ENCODE results near the gene KCNK2.

The KCNK2 gene

GRCh38 chr1:215113776-215114153 is 31.2 kb downstream of the KCNK2 start:
- TF ChIP-seq CTCF (IDR thresholded peaks at IDR 0.05; ENCODE audit: low read depth, low read length, poor library complexity, severe bottlenecking) (no peak), EZH2phosphoT487 (IDR thresholded peaks at IDR 0.05; ENCODE audit: borderline replicate concordance, low read length) (no peak)
- H3K79me2 ChIP-seq (ENCODE audit: control insufficient read depth, low read length) = no peaks in the 10 kb centered on the region
- no peak overlapping the region for H3K4me3 ChIP-seq (ENCODE audit: low read length)
- H3K9me3 ChIP-seq (ENCODE audit: control insufficient read depth, insufficient read depth, low read length) = no peaks in the 10 kb centered on the region
- no peaks in the 10 kb centered on the region for H4K20me1 ChIP-seq (ENCODE audit: control insufficient read depth, insufficient read depth, low read depth, low read length)
- no peaks in the 10 kb centered on the region for H3K4me1 ChIP-seq (ENCODE audit: control insufficient read depth, low read length)
- no peaks in the 10 kb centered on the region for H3K36me3 ChIP-seq (ENCODE audit: control insufficient read depth, low read length)
- no peaks in the 10 kb centered on the region for H3F3A ChIP-seq (ENCODE audit: control insufficient read depth, insufficient read depth)
- H3K9me2 ChIP-seq (replicated peaks; ENCODE audit: control insufficient read depth, low read length) = no peaks in the 10 kb centered on the region
- no peak overlapping the region for H3K27ac ChIP-seq (ENCODE audit: low read depth, low read length)
- H3K4me2 ChIP-seq (ENCODE audit: low read length) = no peak overlapping the region
- H3K27me3 ChIP-seq (ENCODE audit: control insufficient read depth, low read length) = no peaks in the 10 kb centered on the region

- H3K4me1 ChIP-seq (ENCODE audit: control insufficient read depth, low read length) = no peaks in the 10 kb centered on the region
- H3K27ac ChIP-seq (ENCODE audit: low read depth, low read length) = no peak overlapping the region
- H3K4me3 ChIP-seq (ENCODE audit: low read length) = no peak overlapping the region
- H3F3A ChIP-seq (ENCODE audit: control insufficient read depth, insufficient read depth) = no peaks in the 10 kb centered on the region
- no peak overlapping the region for H3K4me2 ChIP-seq (ENCODE audit: low read length)
- H3K36me3 ChIP-seq (ENCODE audit: control insufficient read depth, low read length) = no peaks in the 10 kb centered on the region
- H3K79me2 ChIP-seq (ENCODE audit: control insufficient read depth, low read length) = no peaks in the 10 kb centered on the region
- no peaks in the 10 kb centered on the region for H3K9me2 ChIP-seq (replicated peaks; ENCODE audit: control insufficient read depth, low read length)
- no peaks in the 10 kb centered on the region for H3K9me3 ChIP-seq (ENCODE audit: control insufficient read depth, insufficient read depth, low read length)
- H3K27me3 ChIP-seq (ENCODE audit: control insufficient read depth, low read length) = no peaks in the 10 kb centered on the region
- H4K20me1 ChIP-seq (ENCODE audit: control insufficient read depth, insufficient read depth, low read depth, low read length) = no peaks in the 10 kb centered on the region
- no peak for TF ChIP-seq CTCF (IDR thresholded peaks at IDR 0.05; ENCODE audit: low read depth, low read length, poor library complexity, severe bottlenecking)
- TF ChIP-seq EZH2phosphoT487 (IDR thresholded peaks at IDR 0.05; ENCODE audit: borderline replicate concordance, low read length) = no peak
Measured at GRCh38 chr1:215114154-215114933, 31.8 kb downstream of the KCNK2 start.

- Histone ChIP-seq H3K79me2 (ENCODE audit: control insufficient read depth, low read length) (no peaks in the 10 kb centered on the region), H3K27ac (ENCODE audit: low read depth, low read length) (no peak overlapping the region), H4K20me1 (ENCODE audit: control insufficient read depth, insufficient read depth, low read depth, low read length) (no peaks in the 10 kb centered on the region), H3K9me2 (replicated peaks; ENCODE audit: control insufficient read depth, low read length) (no peaks in the 10 kb centered on the region), H3K4me1 (ENCODE audit: control insufficient read depth, low read length) (no peaks in the 10 kb centered on the region), H3K4me2 (ENCODE audit: low read length) (no peak overlapping the region), H3F3A (ENCODE audit: control insufficient read depth, insufficient read depth) (no peaks in the 10 kb centered on the region), H3K4me3 (ENCODE audit: low read length) (no peak overlapping the region), H3K27me3 (ENCODE audit: control insufficient read depth, low read length) (no peaks in the 10 kb centered on the region), H3K9me3 (ENCODE audit: control insufficient read depth, insufficient read depth, low read length) (no peaks in the 10 kb centered on the region), H3K36me3 (ENCODE audit: control insufficient read depth, low read length) (no peaks in the 10 kb centered on the region)
- TF ChIP-seq EZH2phosphoT487 (IDR thresholded peaks at IDR 0.05; ENCODE audit: borderline replicate concordance, low read length) = no peak
- TF ChIP-seq CTCF (IDR thresholded peaks at IDR 0.05; ENCODE audit: low read depth, low read length, poor library complexity, severe bottlenecking) = no peak
Measured at GRCh38 chr1:215115760-215116159, 33.2 kb downstream of the KCNK2 start.
